CD4-positive, alpha-beta T cell treated with Interleukin-1 beta for 1 hour (primary cell): Measurements from ENCODE around the gene MUC21.
"Not testable (repeated sequence)": the region's sequence is repeated elsewhere in the genome, so short reads cannot be mapped to it uniquely, and the experiment has no call there.

Experiments
- DNase-seq, 2 donors: peaks; one replicate each; pipeline ENCODE4 v3.0.0-alpha.2; 2020 to 2022

MUC21 gene

GRCh38 chr6:30970946-30971345 is 12.6 kb upstream of the MUC21 start:
- no peak for DNase-seq

GRCh38 chr6:30972816-30973215 is 10.7 kb upstream of the MUC21 start:
- no peak for DNase-seq

DNA sequence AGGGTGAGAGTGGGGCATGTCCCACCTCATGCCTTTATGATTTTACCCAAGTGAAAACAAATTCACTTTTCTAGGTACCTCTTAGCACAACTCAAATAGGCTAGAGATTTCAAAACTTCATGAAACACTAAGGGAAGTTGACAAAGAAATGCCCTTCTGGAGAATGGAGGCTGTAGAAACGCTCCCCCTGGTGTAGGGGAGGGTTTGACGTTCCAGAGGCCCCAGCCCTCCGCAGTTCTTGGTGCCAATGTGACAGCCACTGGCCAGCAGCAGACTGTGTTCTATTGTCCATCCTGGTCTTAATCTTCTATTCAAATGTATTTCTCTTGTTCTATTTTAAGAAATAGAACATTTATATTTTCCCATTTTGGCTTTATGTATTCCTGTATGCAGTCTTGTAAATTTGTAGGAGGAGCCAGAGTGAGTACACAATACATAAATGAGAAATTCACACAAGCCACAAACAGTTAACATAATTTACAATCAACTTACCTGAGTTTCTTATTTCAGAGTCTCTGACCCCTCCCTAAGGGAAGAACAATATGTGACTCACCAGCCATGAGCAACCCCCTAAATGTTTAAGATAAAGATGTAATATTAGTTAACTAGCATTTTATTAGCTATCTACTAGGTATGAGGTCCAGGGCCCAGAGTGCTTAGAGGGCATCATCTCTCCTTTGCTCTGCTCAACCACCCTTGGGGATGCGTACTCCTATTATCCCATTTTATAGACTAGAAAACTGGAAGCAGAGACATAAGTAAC is 8.8 kb upstream of the MUC21 start:
- DNase-seq: no peak

DNA sequence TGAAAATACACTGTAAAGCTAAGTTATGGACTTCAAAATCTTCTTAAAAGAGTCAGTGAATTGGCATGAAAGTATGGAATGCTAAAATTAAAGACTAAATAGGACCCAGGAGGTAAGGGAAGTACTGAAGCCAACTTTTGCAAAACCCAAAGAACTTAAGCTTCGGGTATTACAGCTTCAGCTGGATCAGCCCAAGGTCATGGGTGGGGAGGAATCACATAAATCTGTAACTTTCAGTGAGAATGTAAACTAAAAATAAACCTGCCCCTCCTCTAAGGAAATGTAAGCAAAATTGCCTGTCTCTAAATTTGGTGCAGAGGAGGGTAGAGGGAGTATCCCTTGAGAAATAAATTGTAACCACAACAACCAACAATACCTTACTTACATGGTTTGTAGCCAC is 4.4 kb upstream of the MUC21 start:
- DNase-seq: no peak

GRCh38 chr6:30979690-30980089 is 3.8 kb upstream of the MUC21 start:
- no peak for DNase-seq

- no peak for DNase-seq
Measured at GRCh38 chr6:30981942-30982772, 1.4 kb upstream of the MUC21 start.

GRCh38 chr6:30985490-30985889 is 2.0 kb downstream of the MUC21 start:
- no peak for DNase-seq

- DNase-seq: no peak
Measured at GRCh38 chr6:30987304-30987703, 3.8 kb downstream of the MUC21 start.

- no peak for DNase-seq
Measured at GRCh38 chr6:30988209-30988825, 4.8 kb downstream of the MUC21 start.

DNA sequence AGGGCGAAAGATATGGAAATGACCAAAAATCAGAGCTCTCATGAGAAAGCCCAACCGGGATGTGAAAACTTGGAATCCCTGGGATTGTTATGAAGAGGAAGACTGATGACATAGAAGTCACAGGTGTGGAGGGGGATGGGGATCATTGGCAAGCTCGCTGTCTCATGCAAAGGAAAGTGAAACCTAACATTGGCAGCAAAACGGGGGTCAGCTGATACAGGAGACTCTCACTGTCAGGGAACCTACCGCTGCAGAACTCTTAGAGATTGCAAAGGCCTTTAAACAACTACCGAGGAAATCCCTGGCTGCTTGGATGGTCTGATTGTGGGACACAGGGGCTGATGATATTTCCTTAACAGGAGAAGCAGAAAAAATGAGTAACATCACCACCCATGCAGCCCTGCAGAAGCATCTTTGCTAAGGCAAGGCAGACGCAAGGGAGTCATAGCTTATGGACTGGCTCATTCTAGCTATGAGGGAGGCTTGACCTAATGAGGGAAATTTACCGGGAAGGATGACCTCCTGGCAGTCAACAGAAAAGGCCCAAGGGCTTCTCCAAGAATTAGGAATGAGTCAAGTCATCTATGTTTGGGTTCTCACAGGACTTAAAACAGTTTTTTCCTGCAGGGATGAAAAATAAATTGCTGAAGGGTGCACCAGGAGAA is 7.0 kb downstream of the MUC21 start:
- peak in 1 of 2 donors; percentile 13 for DNase-seq

DNA sequence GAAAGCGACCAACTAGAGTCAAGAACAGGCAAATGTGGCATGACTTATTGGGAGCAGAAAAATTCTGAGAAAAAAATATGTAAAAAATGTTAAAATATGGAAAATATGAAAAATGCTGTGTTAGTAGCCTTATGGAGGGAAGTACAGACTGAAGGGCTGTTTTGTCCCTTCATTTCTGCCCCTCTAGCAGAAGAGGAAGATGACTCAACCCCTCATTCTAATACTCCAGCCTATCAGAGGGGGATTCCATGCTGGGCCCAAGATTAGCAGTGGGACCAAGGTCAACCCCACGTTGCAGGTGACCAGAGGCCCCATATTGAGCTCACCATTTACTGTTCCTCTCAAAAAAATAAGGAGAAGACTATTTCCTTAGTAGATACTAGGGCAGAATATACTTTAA is 8.4 kb downstream of the MUC21 start:
- no peak for DNase-seq

- no peak for DNase-seq
Measured at GRCh38 chr6:30997301-30997700, 13.8 kb downstream of the MUC21 start.

- no peak for DNase-seq
Measured at GRCh38 chr6:30998785-30999184, 15.3 kb downstream of the MUC21 start.

DNA sequence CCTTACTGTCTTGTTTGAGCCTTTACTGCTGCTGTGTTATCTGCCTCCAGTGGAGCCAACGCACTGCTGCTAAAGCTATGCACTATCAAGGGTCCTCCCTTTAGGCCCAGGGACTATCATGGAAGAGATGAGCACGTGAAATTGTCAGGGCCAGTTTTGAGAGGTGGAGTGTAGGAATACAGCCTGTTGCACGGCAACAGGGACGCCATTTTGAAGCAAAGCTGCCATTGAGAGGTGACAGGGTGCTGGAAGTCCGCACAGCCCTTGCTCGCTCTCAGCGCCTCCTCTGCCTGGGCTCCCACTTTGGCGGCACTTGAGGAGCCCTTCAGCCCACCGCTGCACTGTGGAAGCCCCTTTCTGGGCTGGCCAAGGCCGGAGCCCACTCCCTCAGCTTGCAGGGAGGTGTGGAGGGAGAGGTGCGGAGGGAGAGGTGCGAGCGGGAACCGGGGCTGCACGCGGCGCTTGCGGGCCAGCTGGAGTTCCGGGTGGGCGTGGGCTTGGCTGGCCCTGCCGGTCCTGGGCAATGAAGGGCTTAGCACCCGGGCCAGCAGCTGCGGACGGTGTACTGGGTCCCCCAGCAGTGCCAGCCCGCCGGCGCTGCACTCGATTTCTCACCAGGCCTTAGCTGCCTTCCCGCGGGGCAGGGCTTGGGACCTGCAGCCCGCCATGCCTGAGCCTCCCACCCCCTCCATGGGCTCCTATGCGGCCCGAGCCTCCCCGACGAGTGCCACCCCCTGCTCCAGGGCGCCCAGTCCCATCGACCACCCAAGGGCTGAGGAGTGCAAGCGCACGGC is 16.7 kb downstream of the MUC21 start:
- DNase-seq: not testable (repeated sequence)

DNA sequence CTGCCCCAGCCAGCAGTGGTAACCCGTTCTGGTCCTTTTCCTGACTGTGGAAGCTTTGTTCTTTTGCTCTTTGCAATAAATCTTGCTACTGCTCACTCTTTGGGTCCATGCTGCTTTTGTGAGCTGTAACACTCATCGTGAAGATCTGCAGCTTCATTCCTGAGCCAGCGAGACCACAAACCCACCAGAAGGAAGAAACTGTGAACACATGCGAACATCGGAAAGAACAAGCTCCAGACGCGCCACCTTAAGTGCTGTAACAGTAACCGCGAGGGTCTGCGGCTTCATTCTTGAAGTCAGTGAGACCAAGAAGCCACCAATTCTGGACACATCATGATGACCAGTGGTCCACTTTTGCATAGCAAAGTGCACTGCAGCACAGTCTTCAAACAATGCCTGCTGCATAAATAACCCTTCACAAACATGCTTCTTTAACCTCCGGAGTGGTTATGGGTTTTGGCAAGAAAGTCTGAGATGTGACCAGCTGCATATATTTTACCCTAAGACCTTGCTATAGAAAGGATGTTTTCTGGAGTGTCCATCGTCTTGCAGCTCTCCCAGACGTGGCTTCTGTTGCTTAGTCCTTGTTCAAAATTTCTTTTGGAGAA is 17.9 kb downstream of the MUC21 start:
- no peak for DNase-seq

GRCh38 chr6:31002471-31002870 is 19.0 kb downstream of the MUC21 start:
- DNase-seq: no peak

- no peak for DNase-seq
Measured at GRCh38 chr6:31004794-31005193, 21.3 kb downstream of the MUC21 start.

- DNase-seq: no peak
Measured at GRCh38 chr6:31005249-31006020, 21.9 kb downstream of the MUC21 start.

GRCh38 chr6:31007694-31008093 is 24.2 kb downstream of the MUC21 start:
- no peak for DNase-seq

DNA sequence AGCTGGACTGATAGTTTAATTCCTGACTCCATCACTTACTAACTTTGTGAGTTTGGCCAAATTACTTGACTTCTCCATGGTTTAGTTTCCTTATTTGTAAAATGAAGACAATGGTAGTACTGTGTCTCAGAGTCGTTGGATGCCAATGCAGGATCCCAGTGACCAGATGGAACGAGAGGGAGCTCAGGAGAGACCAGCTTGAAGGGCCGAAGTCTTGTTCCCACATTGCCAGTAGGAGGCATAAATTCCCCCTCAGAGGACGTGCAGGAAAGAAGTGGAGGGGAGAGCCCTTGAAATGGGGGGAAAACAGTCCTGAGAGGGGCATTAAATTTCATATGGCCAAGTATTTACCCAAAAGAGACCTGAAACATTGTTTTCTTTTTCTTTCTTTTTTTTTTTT is 24.6 kb downstream of the MUC21 start:
- no peak for DNase-seq

DNA sequence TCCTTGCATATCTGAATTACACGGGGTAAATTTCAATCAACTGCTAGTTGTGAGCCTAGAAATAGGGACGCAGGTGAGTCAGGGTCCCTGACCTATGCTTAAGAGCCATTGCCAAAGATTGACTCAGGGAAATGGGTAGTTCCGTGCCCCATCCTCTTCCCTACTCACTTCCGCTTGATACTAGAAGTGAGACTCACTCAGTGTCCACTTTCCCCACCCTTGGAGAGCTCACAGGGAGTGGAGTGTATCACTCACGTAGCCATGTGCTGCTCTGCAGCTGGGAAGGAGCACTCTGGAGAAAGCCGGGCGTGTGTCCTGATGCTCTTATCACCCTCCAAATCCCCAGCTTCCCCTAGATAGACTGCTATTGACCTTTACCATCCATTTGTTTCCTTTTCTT is 26.2 kb downstream of the MUC21 start:
- DNase-seq: no peak
